NCI-H82 treated with DMSO at 0.1 percent for 48 hours (cell line): ENCODE data around the gene C19orf73.

Source experiments
- DNase-seq: peaks from one replicate; lab custom pipeline; 2025; ENCODE audit not compliant: unreplicated experiment; lab: John Stamatoyannopoulos, UW

The C19orf73 gene

DNA sequence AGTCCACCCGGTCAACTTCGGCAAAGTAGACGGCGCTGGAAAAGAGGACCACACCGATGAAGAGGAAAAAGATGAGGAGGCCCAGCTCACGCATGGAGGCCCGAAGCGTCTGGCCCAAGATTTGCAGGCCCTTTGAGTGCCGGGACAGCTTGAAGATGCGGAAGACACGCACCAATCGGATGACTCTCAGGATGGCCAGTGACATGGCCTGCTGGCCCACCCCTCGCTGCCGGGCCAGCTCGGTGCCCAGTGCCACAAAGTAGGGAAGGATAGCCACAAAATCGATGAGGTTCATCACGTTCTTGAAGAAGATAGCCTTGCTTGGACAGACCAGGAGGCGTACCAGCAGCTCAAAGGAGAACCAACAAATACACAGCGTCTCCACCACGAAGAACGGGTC, 48.5 kb downstream of the C19orf73 start:
- DNase-seq: no peak

DNA sequence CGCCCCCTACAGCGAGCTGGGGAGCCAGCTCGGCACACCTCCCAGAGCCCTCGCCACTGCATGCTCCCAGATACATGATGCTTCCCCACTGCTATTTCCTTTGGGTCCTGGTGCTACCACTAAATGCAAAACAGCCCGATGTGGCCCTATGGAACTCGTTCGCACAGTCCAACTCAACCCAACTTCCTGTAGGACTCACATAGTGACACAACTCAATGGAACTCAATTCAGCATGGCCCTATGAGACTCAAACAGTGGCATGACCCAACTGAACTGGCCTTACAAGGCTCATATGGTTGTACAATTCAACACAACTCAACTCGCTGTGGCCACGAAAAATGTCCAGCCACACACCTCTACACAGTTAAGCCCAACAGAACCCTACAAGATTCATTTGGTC, 49.9 kb downstream of the C19orf73 start:
- DNase-seq: no peak
